ENCODE measurements around the gene ABCC9.

The ABCC9 gene

DNA sequence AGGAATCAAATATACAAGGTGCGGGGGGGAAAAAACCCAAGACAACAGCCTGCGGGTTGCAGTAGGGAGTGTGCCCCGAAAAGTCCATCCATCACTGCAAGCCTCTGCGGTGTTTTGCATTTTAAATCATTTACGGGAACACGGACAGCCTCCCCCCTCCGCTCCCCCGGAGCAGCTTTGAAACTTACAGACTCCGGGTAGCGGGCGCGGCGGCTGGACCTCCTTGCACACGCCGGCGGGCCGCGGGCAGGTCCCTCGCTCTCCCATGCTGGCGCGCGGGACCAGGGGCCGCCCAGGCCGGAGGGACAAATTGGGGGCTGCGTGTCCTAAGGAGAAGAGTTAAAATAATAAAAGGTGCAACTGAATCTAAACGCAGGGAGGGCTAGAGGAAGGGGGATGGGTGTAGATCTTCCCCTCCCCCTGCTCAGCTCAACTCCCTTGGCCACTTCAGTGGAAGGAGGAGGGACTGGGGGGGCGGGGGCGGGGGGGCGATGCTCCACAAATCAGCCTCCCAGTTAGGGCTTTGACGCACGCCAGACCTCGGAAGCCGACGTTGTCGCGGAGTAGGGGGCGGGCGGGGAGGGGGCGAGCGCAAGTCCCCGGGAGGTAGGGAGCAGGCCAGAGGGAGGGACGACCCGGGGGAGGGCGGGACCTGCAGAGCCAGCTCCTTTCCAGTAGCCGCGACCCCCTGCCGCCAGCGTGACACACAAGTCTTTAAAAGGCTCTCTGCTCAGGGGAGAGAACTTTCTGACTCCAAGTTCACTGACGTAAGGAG lies 166.7 kb downstream of the ABCC9 start, which contains the start of gene KCNJ8:
TSS of gene KCNJ8 (minus strand) at position 349 of the 775 bp plus-strand sequence. CDS start 1,090 bp downstream, outside the sequence.
- no peak for DNase-seq (ENCODE audit: low read depth in 2 of 2)

DNA sequence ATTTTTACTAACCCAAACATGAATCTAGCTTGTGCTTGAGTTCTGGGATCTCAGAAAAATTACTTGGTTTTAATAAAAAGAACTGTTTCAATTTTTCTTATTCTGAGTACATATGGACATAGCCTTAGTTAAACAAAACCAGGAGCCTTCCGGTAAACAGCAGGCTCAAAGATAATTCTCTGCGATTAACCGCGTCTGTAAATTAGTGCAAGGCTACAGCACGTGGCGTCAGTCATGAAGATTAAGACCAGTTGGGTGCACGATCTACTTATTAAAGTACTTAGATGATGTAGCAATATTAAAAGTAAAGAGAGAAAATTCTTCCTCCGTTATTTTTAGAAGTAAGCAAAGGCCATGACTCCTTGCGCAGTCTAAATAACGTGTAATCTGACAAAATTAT lies 167.4 kb downstream of the ABCC9 start:
- no peak for DNase-seq (ENCODE audit: low read depth in 2 of 2)

DNA sequence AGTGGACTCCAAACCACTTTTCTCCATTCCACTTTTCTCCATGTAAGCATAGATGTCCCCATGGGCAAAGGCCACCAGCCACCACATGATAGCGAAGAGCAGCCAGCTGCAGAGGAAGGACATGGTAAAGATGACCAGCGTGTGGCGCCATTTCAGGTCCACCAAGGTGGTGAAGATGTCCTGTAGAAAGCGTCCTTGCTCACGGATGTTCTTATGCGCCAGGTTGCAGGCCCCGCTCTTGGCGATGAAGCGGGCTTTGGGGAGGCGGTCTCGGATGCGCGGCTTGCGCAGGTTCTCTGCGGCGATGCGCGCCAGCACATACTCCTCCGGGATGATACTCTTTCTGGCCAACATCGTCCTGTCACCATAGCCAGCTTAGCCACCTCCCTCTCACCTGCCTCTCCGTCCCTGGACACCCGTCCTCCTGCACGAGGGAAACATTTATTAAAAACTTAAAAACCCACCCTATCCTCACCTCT lies 167.9 kb downstream of the ABCC9 start:
- DNase-seq (ENCODE audit: low read depth in 2 of 2) = no peak

GRCh38 chr12:21771311-21771710 lies 169.9 kb downstream of the ABCC9 start:
- DNase-seq (ENCODE audit: low read depth in 2 of 2) = no peak

GRCh38 chr12:21769307-21769706 lies 171.9 kb downstream of the ABCC9 start:
- DNase-seq (ENCODE audit: low read depth in 2 of 2) = no peak

DNA sequence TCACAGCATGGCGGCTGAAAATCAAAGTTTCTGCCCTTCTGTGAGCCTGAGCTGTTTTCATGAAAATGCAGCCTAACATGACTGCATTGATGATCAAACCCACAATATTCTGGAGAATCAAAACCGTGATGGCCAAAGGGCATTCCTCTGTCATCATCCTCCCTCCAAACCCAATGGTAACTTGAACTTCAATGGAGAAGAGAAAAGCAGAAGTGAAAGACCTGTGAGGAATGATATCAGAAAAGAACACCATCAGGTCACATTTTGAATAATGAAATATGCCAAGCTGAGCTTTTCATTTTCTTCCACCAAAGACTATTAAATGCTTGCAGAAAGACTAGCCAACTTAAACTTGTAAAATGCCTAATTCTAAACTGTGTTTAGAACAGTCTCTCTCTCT lies 174.8 kb downstream of the ABCC9 start:
- no peak for DNase-seq (ENCODE audit: low read depth in 2 of 2)

DNA sequence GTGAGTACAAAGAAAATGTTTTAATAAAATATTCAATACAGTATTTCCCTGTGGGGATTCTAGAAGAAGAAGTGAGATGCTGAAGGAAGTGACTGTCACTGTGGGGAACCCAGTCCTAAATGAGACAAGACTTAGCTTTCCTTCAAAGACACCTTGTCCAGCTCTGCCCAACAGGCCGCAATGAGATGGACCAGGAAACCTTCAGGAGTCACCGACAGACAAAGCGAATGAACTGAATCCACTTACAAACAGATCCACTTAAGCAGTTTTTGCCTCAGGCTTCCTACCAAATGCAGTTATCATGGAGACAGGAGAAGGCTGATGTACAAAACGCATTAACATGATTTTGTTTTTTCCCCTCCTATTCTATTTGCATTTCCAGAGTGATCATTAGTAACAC lies 176.3 kb downstream of the ABCC9 start:
- no peak for DNase-seq (ENCODE audit: low read depth in 2 of 2)

GRCh38 chr12:21764065-21764464 lies 177.2 kb downstream of the ABCC9 start:
- DNase-seq (ENCODE audit: low read depth in 2 of 2) = no peak

GRCh38 chr12:21763531-21763930 lies 177.7 kb downstream of the ABCC9 start:
- no peak for DNase-seq (ENCODE audit: low read depth in 2 of 2)

- no peak for DNase-seq (ENCODE audit: low read depth in 2 of 2)
Measured at GRCh38 chr12:21759737-21760136, 181.5 kb downstream of the ABCC9 start.

GRCh38 chr12:21757735-21758134 lies 183.5 kb downstream of the ABCC9 start:
- no peak for DNase-seq (ENCODE audit: low read depth in 2 of 2)

DNA sequence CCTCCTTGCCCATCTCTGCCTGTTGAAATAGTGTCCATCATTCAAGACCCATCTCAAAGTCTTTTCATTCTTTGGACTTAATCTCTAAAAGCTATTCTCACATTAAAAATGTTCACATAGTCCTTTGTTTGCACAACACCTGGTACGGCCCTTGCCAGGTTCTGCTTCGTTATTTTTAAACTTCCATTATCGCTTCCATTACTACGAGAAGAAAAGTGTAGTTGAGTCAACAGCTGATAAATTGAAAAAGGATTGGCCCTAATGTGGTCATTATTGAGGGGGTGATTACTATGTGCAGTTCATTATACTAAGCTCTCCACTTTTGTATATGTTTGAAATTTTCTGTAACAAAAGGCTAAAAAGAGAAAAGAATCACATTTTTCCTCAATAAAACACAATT lies 184.5 kb downstream of the ABCC9 start:
- no peak for DNase-seq (ENCODE audit: low read depth in 2 of 2)

GRCh38 chr12:21751517-21751916 lies 189.7 kb downstream of the ABCC9 start:
- no peak for DNase-seq (ENCODE audit: low read depth in 2 of 2)
